ENCODE data around the gene KCNG2.

- TF ChIP-seq, protein P1, sequence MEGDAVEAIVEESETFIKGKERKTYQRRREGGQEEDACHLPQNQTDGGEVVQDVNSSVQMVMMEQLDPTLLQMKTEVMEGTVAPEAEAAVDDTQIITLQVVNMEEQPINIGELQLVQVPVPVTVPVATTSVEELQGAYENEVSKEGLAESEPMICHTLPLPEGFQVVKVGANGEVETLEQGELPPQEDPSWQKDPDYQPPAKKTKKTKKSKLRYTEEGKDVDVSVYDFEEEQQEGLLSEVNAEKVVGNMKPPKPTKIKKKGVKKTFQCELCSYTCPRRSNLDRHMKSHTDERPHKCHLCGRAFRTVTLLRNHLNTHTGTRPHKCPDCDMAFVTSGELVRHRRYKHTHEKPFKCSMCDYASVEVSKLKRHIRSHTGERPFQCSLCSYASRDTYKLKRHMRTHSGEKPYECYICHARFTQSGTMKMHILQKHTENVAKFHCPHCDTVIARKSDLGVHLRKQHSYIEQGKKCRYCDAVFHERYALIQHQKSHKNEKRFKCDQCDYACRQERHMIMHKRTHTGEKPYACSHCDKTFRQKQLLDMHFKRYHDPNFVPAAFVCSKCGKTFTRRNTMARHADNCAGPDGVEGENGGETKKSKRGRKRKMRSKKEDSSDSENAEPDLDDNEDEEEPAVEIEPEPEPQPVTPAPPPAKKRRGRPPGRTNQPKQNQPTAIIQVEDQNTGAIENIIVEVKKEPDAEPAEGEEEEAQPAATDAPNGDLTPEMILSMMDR (IDR thresholded peaks at IDR 0.05), result no peak
- TF ChIP-seq POLR2A (IDR thresholded peaks at IDR 0.05) (no peak), POLR2AphosphoS5 (IDR thresholded peaks at IDR 0.05) (no peak), EP300 (IDR thresholded peaks at IDR 0.05) (no peak)
These were observed 138.9 kb downstream of the KCNG2 start for GRCh38 chr18:79936641-79937040.

All from gastroesophageal sphincter (tissue), 3 donors.